ENCODE results near the gene PCDHGA4. TPM values are rescaled to one million over a fixed set of nuclear protein-coding genes. Genes with fewer than 3 reads are reported as not detected.
"Not testable (repeated sequence)": the region's sequence is repeated elsewhere in the genome, so short reads cannot be mapped to it uniquely, and the experiment has no call there.

PCDHGA4 gene
- total RNA-seq, 3 donors from 2014 or later = 0.90 to 4.6 (median 1.2) TPM

DNA sequence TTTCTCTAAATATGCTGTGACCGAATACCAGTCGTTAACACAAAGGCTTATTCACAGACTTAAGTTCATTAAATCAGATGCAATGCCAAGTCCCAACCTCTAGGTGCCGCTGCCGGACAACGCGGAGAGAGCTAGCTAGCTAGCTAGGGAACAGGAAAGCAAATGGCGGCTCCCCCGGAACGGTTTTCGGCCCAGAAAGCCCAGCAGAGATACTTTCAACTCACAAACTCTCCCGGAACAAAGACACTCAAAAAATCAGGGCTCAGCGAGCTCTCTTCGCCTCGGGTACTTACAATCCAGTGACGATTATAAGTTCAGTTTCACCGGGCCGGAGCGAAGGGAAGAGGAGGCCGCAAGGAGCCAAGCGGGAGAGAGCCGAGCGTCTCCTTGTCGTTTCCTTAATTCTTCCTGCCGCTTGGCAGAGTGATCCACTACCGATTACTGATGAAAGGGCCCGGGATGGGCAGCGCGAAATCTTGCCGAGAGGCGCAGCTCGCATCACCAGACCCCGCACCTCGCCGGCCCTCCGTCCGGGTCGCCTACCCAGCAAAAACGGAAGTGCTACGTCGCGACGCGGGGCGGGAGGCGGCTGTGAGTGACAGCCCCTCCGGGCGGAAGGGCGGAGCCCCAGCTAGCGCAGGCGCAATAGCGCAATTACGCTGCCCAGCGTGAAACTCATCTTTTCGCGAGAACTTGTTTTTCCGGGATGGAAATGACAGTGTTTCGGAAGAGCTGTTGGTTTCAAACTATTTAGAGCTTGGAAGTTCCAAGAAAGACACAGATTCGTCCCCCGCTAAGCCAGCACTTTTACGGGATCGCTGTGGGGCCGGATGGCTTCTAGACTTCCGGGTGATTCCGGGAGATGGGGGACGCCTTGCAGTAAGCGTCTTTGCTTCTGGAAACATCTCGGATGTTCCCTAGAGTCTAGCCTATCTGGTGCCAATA, 34.3 kb upstream of the PCDHGA4 start, which contains the start of gene TAF7:
Gene TAF7 (minus strand): TSS at position 560 of the 945 bp plus-strand sequence. CDS start 740 bp downstream, outside the sequence.
- peaks cover 60% of the 10 kb centered on the region for H3K9me3 ChIP-seq
- TF ChIP-seq, protein P1, sequence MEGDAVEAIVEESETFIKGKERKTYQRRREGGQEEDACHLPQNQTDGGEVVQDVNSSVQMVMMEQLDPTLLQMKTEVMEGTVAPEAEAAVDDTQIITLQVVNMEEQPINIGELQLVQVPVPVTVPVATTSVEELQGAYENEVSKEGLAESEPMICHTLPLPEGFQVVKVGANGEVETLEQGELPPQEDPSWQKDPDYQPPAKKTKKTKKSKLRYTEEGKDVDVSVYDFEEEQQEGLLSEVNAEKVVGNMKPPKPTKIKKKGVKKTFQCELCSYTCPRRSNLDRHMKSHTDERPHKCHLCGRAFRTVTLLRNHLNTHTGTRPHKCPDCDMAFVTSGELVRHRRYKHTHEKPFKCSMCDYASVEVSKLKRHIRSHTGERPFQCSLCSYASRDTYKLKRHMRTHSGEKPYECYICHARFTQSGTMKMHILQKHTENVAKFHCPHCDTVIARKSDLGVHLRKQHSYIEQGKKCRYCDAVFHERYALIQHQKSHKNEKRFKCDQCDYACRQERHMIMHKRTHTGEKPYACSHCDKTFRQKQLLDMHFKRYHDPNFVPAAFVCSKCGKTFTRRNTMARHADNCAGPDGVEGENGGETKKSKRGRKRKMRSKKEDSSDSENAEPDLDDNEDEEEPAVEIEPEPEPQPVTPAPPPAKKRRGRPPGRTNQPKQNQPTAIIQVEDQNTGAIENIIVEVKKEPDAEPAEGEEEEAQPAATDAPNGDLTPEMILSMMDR (IDR thresholded peaks at IDR 0.05) = peak; percentile 81
- H3K4me1 ChIP-seq (ENCODE audit: low read depth) = no peaks in the 10 kb centered on the region
- peak; percentile 93 to 95 (median 95) for DNase-seq
- H3K4me3 ChIP-seq = peak within 1 kb of the TSS; percentile 90
- H3K36me3 ChIP-seq (ENCODE audit: low read depth) = no peaks in the 10 kb centered on the region
- ATAC-seq = peak; percentile 100
- intact Hi-C loops (cut with DNase I, micrococcal nuclease) = loop anchor here in 1 of 2 donors (10.0 kb wide), 1 partner anchor 244 kb away; no protein-coding TSS in a partner anchor

DNA sequence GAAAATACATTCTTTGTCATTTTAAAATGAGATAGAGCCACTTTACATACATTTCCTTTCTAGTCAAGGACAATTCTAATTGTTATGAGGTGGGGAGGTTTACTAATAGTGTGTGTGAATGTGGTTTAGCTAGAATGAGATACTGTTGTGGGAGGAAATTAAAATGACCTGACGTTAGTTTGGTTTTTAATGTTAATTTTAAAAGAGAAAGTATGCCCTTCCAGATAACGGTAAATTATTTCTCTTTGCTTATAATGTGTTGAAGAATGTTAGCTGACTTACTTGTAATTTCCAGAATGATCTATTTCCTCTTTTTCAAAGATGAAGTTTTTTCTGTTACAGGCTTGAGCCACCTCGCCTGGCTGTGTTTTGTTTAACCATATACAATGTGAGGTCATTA, 32.6 kb upstream of the PCDHGA4 start:
- no peaks in the 10 kb centered on the region for H3K36me3 ChIP-seq (ENCODE audit: low read depth)
- ATAC-seq (no peak), DNase-seq (no peak)
- TF ChIP-seq, protein P1 (IDR thresholded peaks at IDR 0.05) = no peak
- H3K4me1 ChIP-seq (ENCODE audit: low read depth) = no peaks in the 10 kb centered on the region
- H3K9me3 ChIP-seq = peaks cover 43% of the 10 kb centered on the region
- no peak overlapping the region for H3K4me3 ChIP-seq
- intact Hi-C loops (cut with DNase I, micrococcal nuclease) = loop anchor here in 1 of 2 donors (10.0 kb wide), 1 partner anchor 243 kb away; no protein-coding TSS in a partner anchor

DNA sequence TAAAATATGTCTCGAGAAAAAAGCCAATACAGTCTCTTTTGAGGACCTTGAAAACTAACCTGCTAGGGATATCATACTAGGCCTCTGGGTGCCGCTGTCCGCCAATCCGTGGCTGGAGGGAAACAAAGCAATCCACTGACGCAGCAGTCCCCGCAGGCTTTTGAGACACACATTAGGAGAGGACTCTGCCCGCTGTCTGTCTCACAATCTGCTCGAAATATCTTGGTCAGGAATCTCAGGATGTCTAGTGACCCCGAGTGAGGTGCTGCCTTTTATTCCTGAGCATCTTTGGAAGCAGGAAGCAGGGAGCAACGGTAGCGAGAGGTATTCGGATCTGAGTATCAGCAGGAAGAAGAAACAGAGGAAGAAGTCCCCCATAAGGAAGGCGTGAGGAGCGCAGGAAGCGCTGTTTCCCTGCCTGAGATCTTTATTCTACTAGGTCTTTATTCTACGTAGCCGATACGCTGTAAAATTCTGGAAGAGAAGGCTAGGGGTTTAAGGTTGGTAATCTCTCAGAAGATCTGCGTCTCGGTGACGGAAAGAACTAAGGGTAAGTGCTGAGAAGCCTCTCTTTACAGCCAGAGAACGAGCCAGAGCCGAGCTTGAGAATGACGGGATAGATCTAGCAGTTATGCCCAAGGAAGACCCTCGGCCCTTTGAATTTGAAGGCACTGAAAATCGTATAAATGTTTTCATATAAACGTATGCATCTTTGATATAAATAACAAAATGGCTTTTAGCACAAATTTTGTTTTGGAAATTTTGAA, 28.6 kb upstream of the PCDHGA4 start:
- Histone ChIP-seq H3K9me3 (peaks cover 30% of the 10 kb centered on the region), H3K4me1 (ENCODE audit: low read depth) (no peaks in the 10 kb centered on the region), H3K4me3 (no peak overlapping the region), H3K36me3 (ENCODE audit: low read depth) (no peaks in the 10 kb centered on the region)
- intact Hi-C loops (cut with DNase I, micrococcal nuclease) = loop anchor here in 1 of 2 donors (10.0 kb wide), 1 partner anchor 239 kb away; no protein-coding TSS in a partner anchor
- TF ChIP-seq, protein P1 (IDR thresholded peaks at IDR 0.05) = peak; percentile 19
- ATAC-seq = peak; percentile 89
- DNase-seq = peak; percentile 53 to 75 (median 74)

DNA sequence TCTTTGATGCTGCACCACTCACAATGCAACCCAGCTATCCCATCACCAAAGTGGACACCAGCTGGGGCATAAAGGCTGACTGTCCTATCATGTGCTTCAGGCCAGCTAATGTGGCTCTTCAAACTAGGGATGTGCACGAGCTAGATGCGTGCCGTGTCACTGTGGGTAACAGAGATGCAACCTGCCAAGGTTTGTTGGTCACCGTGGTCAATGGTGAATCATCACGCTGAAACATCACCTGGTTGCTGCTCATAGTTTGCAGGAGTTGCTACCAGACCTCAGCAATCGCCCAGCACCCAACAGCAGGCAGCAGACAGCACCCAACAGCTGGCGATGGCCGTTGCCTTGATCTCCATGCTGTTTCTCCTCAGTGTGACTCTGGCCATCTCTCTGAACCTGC, 26.6 kb upstream of the PCDHGA4 start:
- Histone ChIP-seq H3K9me3 (peaks cover 32% of the 10 kb centered on the region), H3K36me3 (ENCODE audit: low read depth) (no peaks in the 10 kb centered on the region), H3K4me1 (ENCODE audit: low read depth) (no peaks in the 10 kb centered on the region), H3K4me3 (no peak overlapping the region)
- ATAC-seq (no peak), DNase-seq (no peak)
- TF ChIP-seq, protein P1 (IDR thresholded peaks at IDR 0.05) = no peak
- intact Hi-C loops (cut with DNase I, micrococcal nuclease) = loop anchor here in 1 of 2 donors (10.0 kb wide), 1 partner anchor 237 kb away; no protein-coding TSS in a partner anchor

DNA sequence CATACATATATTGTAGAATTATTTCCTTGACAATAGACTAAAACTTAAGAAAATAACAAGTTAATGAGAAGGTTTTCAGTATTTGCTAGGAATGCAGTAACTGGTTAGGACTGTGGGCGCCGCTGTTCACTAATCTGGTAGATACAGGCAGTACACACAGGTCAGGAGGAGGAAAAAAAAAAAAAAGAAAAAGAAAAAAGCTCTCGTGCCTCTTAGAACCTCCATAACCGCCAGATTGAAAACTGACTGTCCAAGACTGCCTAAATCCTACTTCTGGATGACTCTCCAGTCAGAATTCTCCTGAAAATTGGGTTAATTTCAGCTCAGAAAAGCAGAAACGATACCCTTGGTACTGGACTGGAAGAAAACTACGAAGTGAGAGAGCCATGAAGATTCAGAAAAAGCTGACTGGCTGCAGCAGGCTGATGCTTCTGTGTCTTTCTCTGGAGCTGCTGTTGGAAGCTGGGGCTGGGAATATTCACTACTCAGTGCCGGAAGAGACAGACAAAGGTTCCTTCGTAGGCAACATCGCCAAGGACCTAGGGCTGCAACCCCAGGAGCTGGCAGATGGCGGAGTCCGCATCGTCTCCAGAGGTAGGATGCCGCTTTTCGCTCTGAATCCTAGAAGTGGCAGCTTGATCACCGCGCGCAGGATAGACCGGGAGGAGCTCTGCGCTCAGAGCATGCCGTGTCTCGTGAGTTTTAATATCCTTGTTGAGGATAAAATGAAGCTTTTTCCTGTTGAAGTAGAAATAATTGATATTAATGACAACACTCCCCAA, 24.3 kb upstream of the PCDHGA4 start, which contains the start of gene PCDHGA1:
Gene PCDHGA1 (plus strand): TSS at position 216 of the 782 bp plus-strand sequence.
- H3K36me3 ChIP-seq (ENCODE audit: low read depth) = no peaks in the 10 kb centered on the region
- ATAC-seq = peak; percentile 42
- peak in 1 of 3 donors; percentile 35 for DNase-seq
- no peaks in the 10 kb centered on the region for H3K4me1 ChIP-seq (ENCODE audit: low read depth)
- intact Hi-C loops (cut with DNase I, micrococcal nuclease) = no loop called here
- TF ChIP-seq, protein P1 (IDR thresholded peaks at IDR 0.05) = no peak
- no peak within 1 kb of the TSS for H3K4me3 ChIP-seq
- peaks cover 36% of the 10 kb centered on the region for H3K9me3 ChIP-seq

DNA sequence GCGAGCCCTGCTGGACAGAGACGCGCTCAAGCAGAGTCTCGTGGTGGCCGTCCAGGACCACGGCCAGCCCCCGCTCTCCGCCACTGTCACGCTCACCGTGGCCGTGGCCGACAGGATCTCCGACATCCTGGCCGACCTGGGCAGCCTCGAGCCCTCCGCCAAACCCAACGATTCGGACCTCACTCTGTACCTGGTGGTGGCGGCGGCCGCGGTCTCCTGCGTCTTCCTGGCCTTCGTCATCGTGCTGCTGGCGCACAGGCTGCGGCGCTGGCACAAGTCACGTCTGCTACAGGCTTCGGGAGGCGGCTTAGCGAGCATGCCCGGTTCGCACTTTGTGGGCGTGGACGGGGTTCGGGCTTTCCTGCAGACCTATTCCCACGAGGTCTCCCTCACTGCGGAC, 22.2 kb upstream of the PCDHGA4 start:
- H3K4me1 ChIP-seq (ENCODE audit: low read depth); ATAC-seq; DNase-seq; H3K36me3 ChIP-seq (ENCODE audit: low read depth); H3K4me3 ChIP-seq; intact Hi-C loops (cut with DNase I, micrococcal nuclease): not testable (repeated sequence)
- H3K9me3 ChIP-seq = peaks cover 47% of the 10 kb centered on the region
